Measurements from ENCODE around the gene CFAP92.

DNA sequence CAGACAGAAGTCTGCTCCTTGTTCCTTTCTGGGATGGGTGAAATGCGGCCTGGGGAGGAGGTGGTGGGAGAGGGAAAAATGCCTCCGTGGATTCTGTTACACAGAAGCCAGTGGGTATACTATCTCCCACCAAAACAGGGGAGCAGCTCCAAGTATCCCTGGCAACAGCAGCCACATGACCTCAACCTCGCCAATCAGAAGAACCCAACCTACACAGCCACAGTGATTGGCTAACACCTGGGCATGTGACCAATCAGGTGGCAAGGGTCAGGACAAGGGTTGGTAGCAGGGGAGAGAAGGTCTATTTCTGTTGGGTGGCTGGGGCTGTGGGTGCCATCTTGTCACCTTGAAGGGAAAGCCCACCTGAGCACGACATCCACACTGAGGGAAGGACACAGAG is 123.5 kb downstream of the CFAP92 start:
- TF ChIP-seq, protein P1, sequence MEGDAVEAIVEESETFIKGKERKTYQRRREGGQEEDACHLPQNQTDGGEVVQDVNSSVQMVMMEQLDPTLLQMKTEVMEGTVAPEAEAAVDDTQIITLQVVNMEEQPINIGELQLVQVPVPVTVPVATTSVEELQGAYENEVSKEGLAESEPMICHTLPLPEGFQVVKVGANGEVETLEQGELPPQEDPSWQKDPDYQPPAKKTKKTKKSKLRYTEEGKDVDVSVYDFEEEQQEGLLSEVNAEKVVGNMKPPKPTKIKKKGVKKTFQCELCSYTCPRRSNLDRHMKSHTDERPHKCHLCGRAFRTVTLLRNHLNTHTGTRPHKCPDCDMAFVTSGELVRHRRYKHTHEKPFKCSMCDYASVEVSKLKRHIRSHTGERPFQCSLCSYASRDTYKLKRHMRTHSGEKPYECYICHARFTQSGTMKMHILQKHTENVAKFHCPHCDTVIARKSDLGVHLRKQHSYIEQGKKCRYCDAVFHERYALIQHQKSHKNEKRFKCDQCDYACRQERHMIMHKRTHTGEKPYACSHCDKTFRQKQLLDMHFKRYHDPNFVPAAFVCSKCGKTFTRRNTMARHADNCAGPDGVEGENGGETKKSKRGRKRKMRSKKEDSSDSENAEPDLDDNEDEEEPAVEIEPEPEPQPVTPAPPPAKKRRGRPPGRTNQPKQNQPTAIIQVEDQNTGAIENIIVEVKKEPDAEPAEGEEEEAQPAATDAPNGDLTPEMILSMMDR (IDR thresholded peaks at IDR 0.05), result no peak
- no peak for TF ChIP-seq POLR2A (IDR thresholded peaks at IDR 0.05)

All from heart left ventricle (tissue), 13 donors.